Activated CD4-positive, alpha-beta T cell treated with anti-CD3 and anti-CD28 coated beads, Interleukin-10, Interleukin-2, amounts not matched to agents 100 ng/mL and 50 ng/mL, durations not matched to agents 16 hours and 8 hours (primary cell): ENCODE measurements around the gene C5orf15.
"Not testable (repeated sequence)": the region's sequence is repeated elsewhere in the genome, so short reads cannot be mapped to it uniquely, and the experiment has no call there.

Experiments
- DNase-seq: peaks from one replicate; pipeline ENCODE4 v3.0.0-alpha.2; 2020

Gene C5orf15

DNA sequence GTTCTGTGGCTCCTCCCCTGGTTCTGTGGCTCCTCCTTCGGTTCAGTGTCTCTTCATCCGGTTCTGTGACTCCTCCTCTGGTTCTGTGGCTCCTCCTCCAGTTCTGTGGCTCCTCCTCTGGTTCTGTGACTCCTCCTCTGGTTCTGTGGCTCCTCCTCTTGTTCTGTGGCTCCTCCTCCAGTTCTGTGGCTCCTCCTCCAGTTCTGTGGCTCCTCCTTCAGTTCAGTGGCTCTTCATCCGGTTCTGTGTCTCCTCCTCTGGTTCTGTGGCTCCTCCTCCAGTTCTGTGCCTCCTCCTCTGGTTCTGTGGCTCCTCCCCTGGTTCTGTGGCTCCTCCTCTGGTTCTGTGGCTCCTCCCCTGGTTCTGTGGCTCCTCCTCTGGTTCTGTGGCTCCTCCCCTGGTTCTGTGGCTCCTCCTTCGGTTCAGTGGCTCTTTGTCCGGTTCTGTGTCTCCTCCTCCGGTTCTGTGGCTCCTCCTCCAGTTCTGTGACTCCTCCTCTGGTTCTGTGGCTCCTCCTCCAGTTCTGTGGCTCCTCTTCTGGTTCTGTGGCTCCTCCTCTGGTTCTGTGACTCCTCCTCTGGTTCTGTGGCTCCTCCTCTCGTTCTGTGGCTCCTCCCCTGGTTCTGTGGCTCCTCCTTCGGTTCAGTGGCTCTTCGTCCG, 32.3 kb downstream of the C5orf15 start:
- not testable (repeated sequence) for DNase-seq

- no peak for DNase-seq
These were observed 32.8 kb downstream of the C5orf15 start for GRCh38 chr5:133935667-133935940.

DNA sequence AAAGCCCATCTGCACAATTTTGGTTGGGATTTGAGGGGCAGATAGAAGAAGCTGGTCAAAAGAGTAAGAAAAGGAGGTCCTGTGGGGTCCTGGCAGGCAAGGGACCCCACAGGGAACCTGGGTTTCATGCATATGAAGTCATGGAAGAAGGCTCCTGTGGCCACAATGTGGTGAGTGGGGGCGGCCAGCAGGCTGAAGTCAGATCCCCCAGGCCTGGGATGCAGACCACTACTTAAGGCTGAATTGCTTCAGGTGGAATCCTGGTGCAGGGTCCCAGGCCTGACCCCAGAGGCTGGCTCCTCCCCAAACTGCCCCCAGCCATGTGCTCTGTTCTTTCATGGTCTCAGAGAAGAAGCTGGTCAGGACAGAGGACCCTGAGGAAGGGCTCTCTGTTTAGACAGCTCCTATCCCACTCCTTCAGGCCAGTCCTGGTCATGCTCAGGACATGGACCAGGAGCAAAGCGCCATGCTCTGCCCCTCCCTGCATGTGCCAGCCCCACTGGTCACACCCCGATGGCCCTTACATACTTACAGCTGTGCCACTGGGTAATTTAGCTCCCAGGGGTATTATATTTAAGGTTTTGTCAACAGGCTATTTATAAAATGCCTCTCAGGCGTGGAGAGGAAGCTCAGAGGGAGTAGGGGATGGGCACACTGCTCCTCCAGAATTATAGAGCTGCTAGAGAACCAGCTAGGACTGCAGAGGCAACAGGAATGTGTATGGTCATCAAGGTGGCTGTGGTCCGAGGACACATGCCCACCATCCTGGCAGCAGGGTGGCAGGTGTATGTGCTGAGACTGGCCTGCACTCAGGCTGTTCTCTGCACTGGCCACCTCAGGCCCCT, 33.4 kb downstream of the C5orf15 start:
- no peak for DNase-seq

- no peak for DNase-seq
These were observed 34.1 kb downstream of the C5orf15 start for GRCh38 chr5:133934311-133934710.

- no peak for DNase-seq
These were observed 34.6 kb downstream of the C5orf15 start for GRCh38 chr5:133933670-133934295.

DNA sequence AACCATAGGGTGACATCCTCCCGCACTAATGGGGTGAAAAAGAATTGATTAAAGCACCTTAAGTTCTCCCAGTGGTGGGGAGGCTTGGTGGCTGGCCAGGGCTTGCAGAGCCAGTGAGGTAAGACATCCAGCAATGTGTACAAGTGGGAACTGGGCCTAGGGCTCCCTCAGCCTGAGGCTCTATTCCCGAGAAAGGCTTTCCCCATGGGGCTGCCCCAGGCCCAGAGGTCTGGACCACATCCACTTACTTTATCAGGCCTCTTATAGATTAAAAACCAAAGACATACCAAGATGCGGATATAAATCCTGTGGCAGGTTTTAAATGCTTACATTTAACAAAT, 35.3 kb downstream of the C5orf15 start:
- DNase-seq: no peak

GRCh38 chr5:133932441-133933168, 35.8 kb downstream of the C5orf15 start:
- DNase-seq: no peak

DNA sequence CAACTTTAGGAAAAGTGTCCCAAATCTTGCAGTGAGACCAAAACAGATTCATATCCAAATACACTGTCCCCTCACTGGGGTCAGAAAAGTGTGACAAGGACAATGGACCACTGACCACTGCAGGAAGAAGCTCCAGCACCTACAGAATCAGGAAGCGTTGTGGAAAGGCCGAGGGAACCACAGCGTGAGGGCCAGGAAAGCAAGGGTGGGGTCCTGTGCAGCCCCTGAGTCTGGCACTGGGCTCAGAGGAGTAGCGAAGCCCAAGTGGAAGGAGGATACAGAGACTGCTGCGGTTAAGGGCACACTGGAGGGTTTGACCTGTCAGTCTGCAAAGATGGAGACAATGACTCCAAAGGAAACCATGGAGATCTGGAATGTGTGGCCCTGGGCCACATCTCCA, 36.9 kb downstream of the C5orf15 start:
- DNase-seq: no peak

DNA sequence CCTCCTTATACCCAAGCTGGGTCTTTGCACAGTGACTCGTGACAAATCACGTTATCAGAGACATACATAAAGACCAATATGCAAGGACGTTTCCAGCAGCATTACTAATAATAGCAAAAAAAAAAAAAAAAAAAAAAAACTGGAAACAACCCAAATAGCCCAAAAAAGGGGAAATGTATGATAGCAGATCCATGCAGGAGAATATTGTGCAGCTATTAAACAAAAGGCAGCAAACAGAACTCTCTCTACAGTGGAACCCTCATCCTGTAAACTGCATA, 37.7 kb downstream of the C5orf15 start:
- no peak for DNase-seq

- DNase-seq: peak; percentile 71
These were observed 38.2 kb downstream of the C5orf15 start for GRCh38 chr5:133930061-133930812.

DNA sequence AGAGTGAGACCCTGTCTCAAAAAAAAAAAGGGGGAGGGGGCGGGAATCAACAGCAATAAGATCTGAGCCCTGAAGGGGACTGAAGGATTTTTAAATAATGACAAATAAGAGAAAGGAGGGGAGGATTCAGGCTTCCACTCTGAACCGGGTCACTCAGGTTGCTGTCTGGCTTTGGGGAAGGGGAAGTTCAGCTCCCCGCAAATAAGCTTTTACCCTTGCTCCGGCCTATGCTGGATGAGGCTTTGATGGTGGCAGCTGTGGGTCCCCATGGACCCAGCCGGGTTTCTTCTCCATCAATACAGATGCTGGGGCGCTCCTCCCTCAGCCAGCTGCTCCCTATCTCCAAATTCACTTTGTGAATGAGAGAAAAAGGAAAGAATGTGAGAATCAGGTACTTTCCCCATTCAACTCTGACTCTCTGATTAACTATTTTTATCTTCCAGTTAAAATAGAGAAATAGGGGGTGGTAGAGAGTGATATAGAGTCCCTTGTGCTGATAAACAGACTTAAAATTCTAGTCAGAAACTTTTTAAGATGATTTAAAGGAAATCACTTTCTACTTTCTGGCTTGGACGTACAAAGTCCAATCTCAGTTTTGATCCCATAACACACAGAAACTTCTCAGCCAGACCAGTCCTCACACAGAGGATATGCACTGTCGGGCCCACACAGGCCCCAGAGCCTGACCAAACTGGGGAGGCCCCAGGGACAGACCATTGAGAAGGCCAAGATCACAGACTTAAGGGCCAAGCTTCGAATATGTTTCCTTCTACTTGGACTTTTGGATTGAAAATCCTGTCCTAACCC, 39.6 kb downstream of the C5orf15 start:
- no peak for DNase-seq

DNA sequence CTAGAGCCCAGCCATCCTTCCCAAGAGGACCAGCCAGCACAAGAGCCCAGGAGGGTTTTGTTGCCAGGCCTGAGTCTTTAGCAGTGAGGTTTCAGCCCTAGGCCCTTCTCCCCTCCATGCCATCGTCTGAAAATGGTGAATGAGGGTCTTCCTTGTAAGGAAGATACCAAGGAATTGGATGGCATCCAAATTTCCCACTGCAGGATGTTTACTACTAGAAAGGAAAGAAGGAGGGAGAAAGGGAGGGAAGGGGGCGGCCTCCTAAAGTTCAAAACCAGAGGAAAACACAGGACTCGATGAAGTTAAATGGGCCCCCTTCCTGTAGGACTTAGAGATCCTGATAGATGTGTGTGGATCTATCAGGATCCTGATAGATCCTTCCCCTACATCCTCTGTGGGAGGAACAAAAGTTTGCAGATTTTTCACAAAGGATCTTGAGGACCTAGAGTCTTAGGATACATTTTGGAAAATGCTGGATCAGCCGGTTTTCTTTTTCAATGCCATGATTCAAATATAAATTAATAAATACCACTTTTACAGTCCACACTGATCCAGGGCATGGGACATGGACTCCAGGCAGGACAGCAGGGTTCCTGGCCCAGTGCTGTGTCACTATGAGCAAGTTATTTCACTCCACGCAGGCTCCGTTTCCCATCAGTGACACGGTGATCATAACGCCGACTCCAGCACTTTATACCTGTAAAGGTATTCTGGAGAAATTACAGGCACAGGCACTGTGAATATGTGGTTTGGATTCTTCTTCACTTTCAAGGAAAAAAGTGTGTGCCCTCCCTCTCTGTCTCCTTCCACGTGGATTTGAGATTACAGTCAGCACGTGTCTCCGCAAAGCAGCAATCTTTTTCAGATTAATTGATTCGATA, 40.9 kb downstream of the C5orf15 start:
- DNase-seq: no peak

DNA sequence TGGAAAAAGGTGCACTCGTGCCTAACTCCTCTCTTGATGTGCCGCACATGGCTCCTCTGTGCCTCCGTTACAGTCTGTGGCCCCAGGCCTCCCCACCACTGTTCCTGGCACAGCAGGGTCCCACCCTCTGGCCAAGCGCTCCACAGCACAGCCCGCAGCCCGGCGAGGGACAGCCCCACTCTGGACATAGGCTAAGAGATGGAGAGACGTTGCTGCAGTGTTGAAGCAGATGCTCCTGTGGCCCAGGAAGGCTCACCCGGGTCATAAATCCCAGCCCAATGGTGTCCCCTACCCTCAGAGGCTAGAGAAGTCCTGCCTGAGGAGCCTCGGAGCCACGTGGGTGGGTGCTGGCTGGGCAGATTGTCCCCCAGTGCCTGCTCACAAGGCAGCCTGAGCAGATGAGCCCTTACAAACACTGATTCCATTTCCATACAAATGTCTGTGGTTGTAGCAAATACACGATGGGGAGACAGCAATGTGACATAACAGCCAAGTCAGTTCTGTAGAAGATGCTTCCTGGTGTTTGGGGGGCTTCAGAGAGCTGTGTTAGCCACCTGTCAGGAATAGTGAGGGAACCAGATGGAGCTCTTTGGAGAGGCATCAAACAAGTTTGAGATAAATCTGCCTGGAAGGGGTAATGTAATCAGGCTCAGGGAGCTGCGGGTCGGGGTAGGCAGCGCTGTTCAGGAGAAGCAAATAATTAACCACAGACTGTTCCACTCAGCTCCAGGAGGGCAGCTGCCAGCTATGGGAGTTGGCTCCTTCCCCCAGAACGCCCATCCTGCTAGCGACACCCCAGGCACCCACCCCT, 41.7 kb downstream of the C5orf15 start:
- no peak for DNase-seq

DNA sequence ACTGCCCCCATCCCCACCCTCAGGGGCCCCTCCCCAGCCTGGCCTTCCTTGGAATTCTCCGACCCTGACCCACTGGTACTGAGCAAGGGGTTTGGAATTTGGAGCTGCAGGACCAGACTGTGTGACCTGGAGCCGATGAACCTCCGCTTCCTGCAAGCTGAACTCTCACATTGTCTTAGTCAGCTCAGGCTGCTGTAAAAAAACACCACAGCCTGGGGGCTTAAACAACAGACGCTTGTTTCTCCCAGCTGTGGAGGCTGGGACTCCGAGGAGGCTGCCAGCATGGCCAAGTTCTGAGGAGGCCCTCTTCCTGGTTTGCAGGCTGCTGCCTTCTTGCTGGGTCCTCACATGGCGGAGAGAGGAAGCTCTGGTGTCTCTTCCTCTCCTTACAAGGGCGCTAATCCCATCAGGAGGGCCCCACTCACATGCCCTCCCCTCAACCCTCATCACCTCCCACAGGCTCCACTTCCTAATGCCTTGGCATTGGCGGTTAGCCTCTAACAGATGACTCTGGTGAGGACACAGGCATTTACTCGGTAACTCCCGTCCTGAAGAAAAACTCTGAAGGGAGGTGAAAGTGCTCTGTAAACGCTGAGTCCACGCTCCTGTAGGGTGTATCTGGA, 42.4 kb downstream of the C5orf15 start:
- DNase-seq: no peak

DNA sequence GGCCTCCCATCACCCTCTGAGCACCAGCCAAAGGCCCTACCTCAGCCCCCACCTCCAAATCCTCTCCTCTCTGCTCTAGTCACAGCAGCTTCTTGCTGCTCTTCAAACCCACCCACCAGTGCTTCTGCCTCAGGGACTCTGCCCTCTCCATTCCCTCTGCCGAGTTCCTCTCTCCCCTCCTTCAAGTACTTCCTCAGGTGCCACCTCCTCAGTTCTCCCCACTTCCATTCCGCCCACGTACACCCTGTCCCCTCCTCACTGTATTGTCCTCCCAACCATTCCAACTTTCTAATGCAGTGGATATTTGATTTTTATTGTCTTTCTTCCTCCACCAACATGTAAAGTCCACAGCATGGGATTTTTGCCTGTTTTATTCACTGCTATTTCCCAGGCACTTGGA, 43.2 kb downstream of the C5orf15 start:
- DNase-seq: no peak

DNA sequence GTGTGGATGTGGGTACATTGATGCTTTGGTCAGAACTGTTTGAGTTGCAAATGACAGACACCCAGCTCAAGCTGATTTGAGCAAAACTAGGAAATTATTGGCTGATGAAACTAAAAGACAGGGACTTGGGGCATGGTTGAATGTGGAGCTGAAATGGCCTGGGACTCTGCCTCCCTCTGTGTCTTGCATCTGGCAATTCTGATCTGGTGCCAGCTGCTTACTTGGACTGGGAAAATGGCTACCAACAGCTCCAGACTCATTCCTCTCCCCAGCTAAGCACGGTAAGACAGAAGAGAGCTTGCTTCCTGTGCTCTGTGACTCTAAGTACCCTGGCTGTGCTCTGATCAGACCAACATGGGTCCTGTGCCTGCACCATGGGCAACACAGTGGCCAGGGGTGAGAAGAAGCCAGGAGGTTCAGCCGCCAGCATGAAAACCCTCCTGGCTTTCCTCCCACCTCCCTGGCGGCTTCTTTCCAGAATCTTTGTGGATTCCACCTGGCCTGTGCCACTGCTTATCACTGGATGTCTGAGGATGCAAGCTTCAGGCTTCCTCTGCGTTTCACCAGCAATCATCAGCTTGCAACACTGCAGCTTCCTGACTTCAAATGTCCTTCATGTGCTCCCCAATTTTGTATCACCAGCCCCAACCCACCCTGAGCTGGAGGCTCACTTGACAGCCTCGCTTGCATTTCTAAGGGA, 44.1 kb downstream of the C5orf15 start:
- DNase-seq: no peak

DNA sequence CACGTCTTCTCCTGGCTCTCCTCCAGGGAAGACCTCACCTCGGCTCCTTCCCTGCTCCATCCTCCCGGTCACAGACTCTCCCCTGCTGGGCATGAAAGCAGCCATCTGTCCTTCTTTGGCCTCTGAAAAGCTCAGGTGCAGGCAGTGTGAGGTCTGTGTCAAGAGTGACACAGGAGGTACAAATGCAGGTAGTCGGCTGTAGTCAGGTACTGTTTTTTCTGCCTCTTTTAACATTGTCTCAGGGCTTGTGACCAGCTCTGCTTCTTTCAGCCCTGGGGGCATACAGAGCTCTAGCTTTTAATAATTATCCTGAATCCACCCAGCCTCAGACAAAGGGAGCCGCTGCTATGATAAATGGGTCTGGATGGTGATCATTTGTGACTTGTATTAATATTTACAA, 46.4 kb downstream of the C5orf15 start:
- no peak for DNase-seq

- DNase-seq: no peak
These were observed 47.4 kb downstream of the C5orf15 start for GRCh38 chr5:133921069-133921468.
